HepG2 (cell line): Measurements from ENCODE around the gene SPAG7. TPM values are rescaled to one million over a fixed set of nuclear protein-coding genes. Genes with fewer than 3 reads are reported as not detected.

Source experiments
- AKAP8 ChIP-seq: sonication (generic); formaldehyde crosslinking; IDR thresholded peaks from 2 replicates; pipeline ENCODE4 v1.5.1; 2020; ENCODE audit warnings: mild to moderate bottlenecking, missing genetic modification reagents
- DNMT3B ChIP-seq: conservative IDR thresholded peaks from 2 replicates; pipeline ENCODE4 v1.6.1; 2016; ENCODE audit warnings: missing biosample characterization, control low read depth
- FOXM1 ChIP-seq: sonication (generic); formaldehyde crosslinking; IDR thresholded peaks from 2 replicates; pipeline ENCODE4 v1.5.0; 2020; ENCODE audit warnings: missing genetic modification reagents
- GPN1 ChIP-seq: sonication (generic); formaldehyde crosslinking; IDR thresholded peaks from 2 replicates; pipeline ENCODE4 v1.5.1; 2020; ENCODE audit warnings: missing genetic modification reagents, borderline replicate concordance
- HDAC2 ChIP-seq: sonication (generic); formaldehyde crosslinking; IDR thresholded peaks from 2 replicates; pipeline ENCODE4 v1.4.0; 2020; ENCODE audit warnings: missing genetic modification reagents
- IRF2 ChIP-seq: IDR thresholded peaks from 2 replicates; pipeline ENCODE4 v1.6.1; 2018; ENCODE audit warnings: missing genetic modification reagents, missing compliant biosample characterization
- KLF16 ChIP-seq, 2 experiments: sonication (generic) in 1 of 2; formaldehyde crosslinking in 1 of 2; IDR thresholded peaks; 2 replicates each; pipeline versions ENCODE4 v1.6.1 to v1.8.0; 2016 to 2023; ENCODE audit warnings: missing genetic modification reagents in 2 of 2, missing compliant biosample characterization in 1 of 2
- MAFK ChIP-seq, 2 experiments: IDR thresholded peaks in 1 of 2; conservative IDR thresholded peaks in 1 of 2; 2 replicates each; pipeline ENCODE4 v1.6.1; 2011; ENCODE audit warnings: improper control_type of control experiment in 2 of 2, low read length in 2 of 2
- MBNL3 ChIP-seq: fragments of 250-450 bp; sonication (Bioruptor Pico); conservative IDR thresholded peaks from 2 replicates; pipeline ENCODE4 v1.8.0; 2022; ENCODE audit warnings: mild to moderate bottlenecking, inconsistent platforms
- MZF1 ChIP-seq: sonication (generic); formaldehyde crosslinking; IDR thresholded peaks from 2 replicates; pipeline ENCODE4 v1.8.1; 2023; ENCODE audit warnings: mild to moderate bottlenecking, missing genetic modification reagents, borderline replicate concordance
- NAIF1 ChIP-seq: sonication (generic); formaldehyde crosslinking; IDR thresholded peaks from 2 replicates; pipeline ENCODE4 v1.5.0; 2020; ENCODE audit warnings: mild to moderate bottlenecking, missing genetic modification reagents, borderline replicate concordance
- SIN3A ChIP-seq: IDR thresholded peaks from 2 replicates; pipeline ENCODE4 v1.6.1; 2011; ENCODE audit warnings: low read depth, mild to moderate bottlenecking, control low read depth, low read length, borderline replicate concordance
- SRF ChIP-seq: IDR thresholded peaks from 2 replicates; pipeline ENCODE4 v1.6.1; 2011; ENCODE audit warnings: mild to moderate bottlenecking, low read depth, low read length, moderate library complexity
- TSC22D2 ChIP-seq: sonication (generic); formaldehyde crosslinking; IDR thresholded peaks from 2 replicates; pipeline ENCODE4 v1.5.1; 2020; ENCODE audit warnings: missing genetic modification reagents, mild to moderate bottlenecking, borderline replicate concordance
- ZKSCAN5 ChIP-seq: sonication (generic); formaldehyde crosslinking; IDR thresholded peaks from 2 replicates; pipeline ENCODE4 v1.5.1; 2020; ENCODE audit warnings: mild to moderate bottlenecking, missing genetic modification reagents
- ZNF33A ChIP-seq: sonication (generic); formaldehyde crosslinking; IDR thresholded peaks from 2 replicates; pipeline ENCODE4 v1.5.1; 2020; ENCODE audit warnings: missing genetic modification reagents, mild to moderate bottlenecking, moderate library complexity, borderline replicate concordance
- ZNF546 ChIP-seq: sonication (generic); formaldehyde crosslinking; conservative IDR thresholded peaks from 2 replicates; pipeline ENCODE4 v1.8.1; 2023; ENCODE audit warnings: mild to moderate bottlenecking, missing genetic modification reagents
- ZNF569 ChIP-seq: sonication (generic); formaldehyde crosslinking; IDR thresholded peaks from 2 replicates; pipeline ENCODE4 v1.5.0; 2020; ENCODE audit warnings: mild to moderate bottlenecking, missing genetic modification reagents, moderate library complexity, borderline replicate concordance
- ZNF652 ChIP-seq: IDR thresholded peaks from 2 replicates; pipeline ENCODE4 v1.6.1; 2016; ENCODE audit warnings: low read depth, borderline replicate concordance
- polyA plus RNA-seq, 8 experiments: library from polyadenylated mRNA; depleted of rRNA in 3 of 8; stranded (reverse) in 7 of 8; unstranded in 1 of 8; fragments of >200 nt; fragmentation: Illumina TruSeq in 4 of 8; extraction: Trizol in 4 of 8; gene quantifications; 2 replicates each; pipeline versions ENCODE4 v1.2.1 to v1.2.3, GENCODE V29; 2011 to 2016; ENCODE audit warnings: low read depth in 4 of 8, missing spikeins in 1 of 8, mixed read lengths in 1 of 8; ENCODE audit not compliant: insufficient read depth in 1 of 8
- total RNA-seq, 5 experiments: library from RNA; depleted of rRNA; stranded (reverse); fragments of >200 nt; fragmentation: Illumina TruSeq; extraction: Trizol; gene quantifications; 2 replicates each; pipeline ENCODE4 v1.2.3, GENCODE V29; 2016; ENCODE audit warnings: low read depth in 1 of 5
- TF ChIP-seq, protein P1 (sequence below): sonication (generic); formaldehyde crosslinking; IDR thresholded peaks from 2 replicates; pipeline ENCODE4 v1.5.0; 2020; ENCODE audit warnings: missing genetic modification reagents
- TF ChIP-seq, protein P2 (sequence below): sonication (generic); formaldehyde crosslinking; IDR thresholded peaks from 2 replicates; pipeline ENCODE4 v1.5.0; 2020; ENCODE audit warnings: mild to moderate bottlenecking, low read depth, missing genetic modification reagents, borderline replicate concordance
- TF ChIP-seq, protein P3 (sequence below): sonication (generic); formaldehyde crosslinking; IDR thresholded peaks from 2 replicates; pipeline ENCODE4 v1.4.0; 2020; ENCODE audit warnings: mild to moderate bottlenecking, missing genetic modification reagents
- TF ChIP-seq, protein P4 (sequence below): IDR thresholded peaks from 2 replicates; pipeline ENCODE4 v1.6.1; 2012; ENCODE audit warnings: low read depth, low read length, improper control_type of control experiment
- TF ChIP-seq, protein P5 (sequence below): IDR thresholded peaks from 2 replicates; pipeline ENCODE4 v1.6.1; 2016; ENCODE audit warnings: mild to moderate bottlenecking, missing biosample characterization, missing genetic modification reagents

SPAG7 gene
- total and polyA plus RNA-seq, 2 of the 13 experiments (the other 11 are each of a cell fraction or from before 2014, with no cell fraction given) = 51.0 to 59.0 TPM

DNA sequence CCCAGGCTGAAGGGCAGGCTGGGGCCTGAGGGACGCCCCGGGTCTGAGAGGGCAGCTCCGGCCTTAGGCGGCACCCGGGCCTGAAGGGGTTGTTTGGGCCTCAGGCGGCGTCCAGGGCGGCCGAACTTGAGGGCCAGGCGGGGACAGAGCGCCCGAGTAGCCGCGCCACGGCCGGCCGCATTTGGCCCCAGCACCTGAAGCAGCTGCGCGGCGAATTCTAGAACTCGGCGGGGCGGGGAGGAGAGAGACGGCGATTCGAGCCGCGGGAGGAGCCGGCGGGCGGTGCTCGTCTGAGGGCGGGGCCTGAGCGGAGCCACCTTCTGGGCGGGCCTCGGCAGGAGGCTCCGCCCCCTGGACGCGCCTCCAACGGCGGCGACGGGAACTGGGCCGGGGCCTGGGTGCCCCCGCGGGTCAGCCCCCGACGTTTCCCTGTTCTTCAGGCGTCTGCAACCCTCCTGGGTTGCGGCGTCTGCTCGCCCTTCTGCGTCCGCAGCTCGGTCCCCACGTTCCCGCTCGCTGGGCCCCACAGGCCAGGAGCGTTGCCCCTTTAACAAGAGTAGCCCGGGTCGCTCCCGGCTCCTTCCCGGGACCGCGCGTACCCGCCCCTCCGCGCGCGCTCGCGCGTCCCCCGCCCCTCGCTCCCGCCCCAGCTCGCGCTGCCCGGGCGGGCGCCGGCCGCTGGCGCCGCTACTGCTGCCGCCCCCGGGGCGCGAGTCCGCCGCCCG, 29.8 kb upstream of the SPAG7 start, which contains the start of the genes INCA1 and KIF1C (continued):
- TF ChIP-seq, protein P1, sequence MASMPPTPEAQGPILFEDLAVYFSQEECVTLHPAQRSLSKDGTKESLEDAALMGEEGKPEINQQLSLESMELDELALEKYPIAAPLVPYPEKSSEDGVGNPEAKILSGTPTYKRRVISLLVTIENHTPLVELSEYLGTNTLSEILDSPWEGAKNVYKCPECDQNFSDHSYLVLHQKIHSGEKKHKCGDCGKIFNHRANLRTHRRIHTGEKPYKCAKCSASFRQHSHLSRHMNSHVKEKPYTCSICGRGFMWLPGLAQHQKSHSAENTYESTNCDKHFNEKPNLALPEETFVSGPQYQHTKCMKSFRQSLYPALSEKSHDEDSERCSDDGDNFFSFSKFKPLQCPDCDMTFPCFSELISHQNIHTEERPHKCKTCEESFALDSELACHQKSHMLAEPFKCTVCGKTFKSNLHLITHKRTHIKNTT (CRISPR knock-in tag) = no peak
- TF ChIP-seq AKAP8 (CRISPR knock-in tag) (0 out of 2 replicates have a peak, but pooled peaks have one; percentile 24), SIN3A (peak; percentile 48; the same call in 1 of the 2 replicates), ZNF546 (CRISPR knock-in tag) (no peak), ZNF569 (no peak), KLF16 (CRISPR knock-in tag; IDR thresholded peaks at IDR 0.05) (peak in 1 of 2 experiments; percentile 38; a peak in 1 of 4 replicates), HDAC2 (CRISPR knock-in tag) (no peak), TSC22D2 (CRISPR knock-in tag) (no peak), MAFK (conservative IDR thresholded peaks at IDR 0.05 in 1 of 2, IDR thresholded peaks at IDR 0.05 in 1 of 2; ENCODE audit: low read length in 2 of 2) (no peak), DNMT3B (CRISPR knock-in tag) (no peak), ZKSCAN5 (CRISPR knock-in tag) (no peak), MZF1 (no peak), NAIF1 (CRISPR knock-in tag) (no peak), ZNF652 (CRISPR knock-in tag) (no peak), IRF2 (CRISPR knock-in tag) (peak; percentile 32; the same call in 1 of the 2 replicates), SRF (no peak), MBNL3 (no peak), ZNF33A (CRISPR knock-in tag) (no peak), GPN1 (CRISPR knock-in tag) (no peak), FOXM1 (CRISPR knock-in tag) (no peak)
- TF ChIP-seq, protein P2, sequence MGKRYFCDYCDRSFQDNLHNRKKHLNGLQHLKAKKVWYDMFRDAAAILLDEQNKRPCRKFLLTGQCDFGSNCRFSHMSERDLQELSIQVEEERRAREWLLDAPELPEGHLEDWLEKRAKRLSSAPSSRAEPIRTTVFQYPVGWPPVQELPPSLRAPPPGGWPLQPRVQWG = no peak
- TF ChIP-seq, protein P3, sequence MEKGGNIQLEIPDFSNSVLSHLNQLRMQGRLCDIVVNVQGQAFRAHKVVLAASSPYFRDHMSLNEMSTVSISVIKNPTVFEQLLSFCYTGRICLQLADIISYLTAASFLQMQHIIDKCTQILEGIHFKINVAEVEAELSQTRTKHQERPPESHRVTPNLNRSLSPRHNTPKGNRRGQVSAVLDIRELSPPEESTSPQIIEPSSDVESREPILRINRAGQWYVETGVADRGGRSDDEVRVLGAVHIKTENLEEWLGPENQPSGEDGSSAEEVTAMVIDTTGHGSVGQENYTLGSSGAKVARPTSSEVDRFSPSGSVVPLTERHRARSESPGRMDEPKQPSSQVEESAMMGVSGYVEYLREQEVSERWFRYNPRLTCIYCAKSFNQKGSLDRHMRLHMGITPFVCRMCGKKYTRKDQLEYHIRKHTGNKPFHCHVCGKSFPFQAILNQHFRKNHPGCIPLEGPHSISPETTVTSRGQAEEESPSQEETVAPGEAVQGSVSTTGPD = no peak
- TF ChIP-seq, protein P4, sequence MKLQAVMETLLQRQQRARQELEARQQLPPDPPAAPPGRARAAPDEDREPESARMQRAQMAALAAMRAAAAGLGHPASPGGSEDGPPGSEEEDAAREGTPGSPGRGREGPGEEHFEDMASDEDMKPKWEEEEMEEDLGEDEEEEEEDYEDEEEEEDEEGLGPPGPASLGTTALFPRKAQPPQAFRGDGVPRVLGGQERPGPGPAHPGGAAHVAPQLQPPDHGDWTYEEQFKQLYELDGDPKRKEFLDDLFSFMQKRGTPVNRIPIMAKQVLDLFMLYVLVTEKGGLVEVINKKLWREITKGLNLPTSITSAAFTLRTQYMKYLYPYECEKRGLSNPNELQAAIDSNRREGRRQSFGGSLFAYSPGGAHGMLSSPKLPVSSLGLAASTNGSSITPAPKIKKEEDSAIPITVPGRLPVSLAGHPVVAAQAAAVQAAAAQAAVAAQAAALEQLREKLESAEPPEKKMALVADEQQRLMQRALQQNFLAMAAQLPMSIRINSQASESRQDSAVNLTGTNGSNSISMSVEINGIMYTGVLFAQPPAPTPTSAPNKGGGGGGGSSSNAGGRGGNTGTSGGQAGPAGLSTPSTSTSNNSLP = no peak
- TF ChIP-seq, protein P5, sequence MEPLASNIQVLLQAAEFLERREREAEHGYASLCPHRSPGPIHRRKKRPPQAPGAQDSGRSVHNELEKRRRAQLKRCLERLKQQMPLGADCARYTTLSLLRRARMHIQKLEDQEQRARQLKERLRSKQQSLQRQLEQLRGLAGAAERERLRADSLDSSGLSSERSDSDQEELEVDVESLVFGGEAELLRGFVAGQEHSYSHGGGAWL (CRISPR knock-in tag) = peak; percentile 62
